Keratinocyte (primary cell): ENCODE results near the gene GKN2. TPM values are rescaled to one million over a fixed set of nuclear protein-coding genes. Genes with fewer than 3 reads are reported as not detected.

Source experiments
- DNase-seq: peaks from one replicate; pipeline ENCODE4 v3.0.0-alpha.2; 2011; ENCODE audit warnings: low read depth, missing footprints, low spot score
- FAIRE-seq: peaks from 2 replicates; lab custom pipeline; 2011; peaks lifted over from hg19 to GRCh38; lab: Jason Lieb, UNC
- H2AFZ ChIP-seq: 2 replicates; pipeline ENCODE4 v1.6.0; 2012; ENCODE audit warnings: low read length, control low read depth, inconsistent platforms; ENCODE audit not compliant: control insufficient read depth
- H3K27ac ChIP-seq: 2 replicates; pipeline ENCODE4 v1.5.1; 2011; ENCODE audit warnings: low read length; ENCODE audit not compliant: control insufficient read depth, insufficient read depth
- H3K27me3 ChIP-seq: 3 replicates; pipeline ENCODE4 v1.6.0; 2011; ENCODE audit warnings: low read length; ENCODE audit not compliant: control insufficient read depth, insufficient read depth; ENCODE audit errors: extremely low read depth
- H3K36me3 ChIP-seq, 2 experiments: 2 replicates in 1 of 2; 3 replicates in 1 of 2; pipeline ENCODE4 v1.5.1; 2011; ENCODE audit warnings: low read length in 2 of 2, mild to moderate bottlenecking in 1 of 2; ENCODE audit not compliant: control insufficient read depth in 2 of 2, insufficient read depth in 2 of 2; ENCODE audit errors: extremely low read depth in 1 of 2
- H3K4me1 ChIP-seq: 3 replicates; pipeline ENCODE4 v1.5.1; 2011; ENCODE audit warnings: low read length; ENCODE audit not compliant: control insufficient read depth, insufficient read depth; ENCODE audit errors: extremely low read depth
- H3K4me2 ChIP-seq: 3 replicates; pipeline ENCODE4 v1.6.0; 2011; ENCODE audit warnings: low read depth, low read length; ENCODE audit not compliant: control insufficient read depth, insufficient read depth; ENCODE audit errors: extremely low read depth
- H3K4me3 ChIP-seq, 3 experiments: fragments of 200-600 bp in 1 of 3; sonication (generic) in 1 of 3; 2 replicates in 2 of 3; 3 replicates in 1 of 3; pipeline ENCODE4 v1.5.1; 2011 to 2016; ENCODE audit warnings: low read length in 3 of 3, mild to moderate bottlenecking in 3 of 3, control low read depth in 2 of 3, inconsistent platforms in 1 of 3, low read depth in 1 of 3, mixed read lengths in 1 of 3, mixed run types in 1 of 3, moderate library complexity in 1 of 3; ENCODE audit not compliant: control insufficient read depth in 2 of 3, insufficient read depth in 2 of 3; ENCODE audit errors: extremely low read depth in 1 of 3
- H3K79me2 ChIP-seq: 2 replicates; pipeline ENCODE4 v1.6.0; 2012; ENCODE audit warnings: low read length; ENCODE audit not compliant: control insufficient read depth, insufficient read depth
- H3K9ac ChIP-seq: 3 replicates; pipeline ENCODE4 v1.6.0; 2011; ENCODE audit warnings: low read length; ENCODE audit not compliant: control insufficient read depth, insufficient read depth; ENCODE audit errors: extremely low read depth
- H3K9me1 ChIP-seq: 3 replicates; pipeline ENCODE4 v1.6.0; 2011; ENCODE audit warnings: low read length; ENCODE audit not compliant: control insufficient read depth, insufficient read depth; ENCODE audit errors: extremely low read depth
- H3K9me3 ChIP-seq: 2 replicates; pipeline ENCODE4 v1.5.1; 2012; ENCODE audit warnings: low read depth, low read length; ENCODE audit not compliant: control insufficient read depth
- H4K20me1 ChIP-seq: 3 replicates; pipeline ENCODE4 v1.6.0; 2011; ENCODE audit warnings: low read length; ENCODE audit not compliant: control insufficient read depth, insufficient read depth; ENCODE audit errors: extremely low read depth
- CTCF ChIP-seq, 3 experiments: IDR thresholded peaks in 1 of 3; conservative IDR thresholded peaks in 1 of 3; optimal IDR thresholded peaks in 1 of 3; 2 replicates in 2 of 3; 3 replicates in 1 of 3; pipeline versions ENCODE3 to v1.5.1; 2011; ENCODE audit warnings: low read length in 3 of 3, mild to moderate bottlenecking in 3 of 3, moderate library complexity in 2 of 3, control low read depth in 1 of 3, inconsistent platforms in 1 of 3; ENCODE audit not compliant: insufficient read depth in 2 of 3; ENCODE audit errors: extremely low read depth in 1 of 3
- EZH2 ChIP-seq: IDR thresholded peaks from one replicate; pipeline ENCODE4 v1.6.1; 2012; ENCODE audit warnings: inconsistent platforms, mild to moderate bottlenecking, low read length, moderate library complexity
- dilution Hi-C: fragments of 300-500 bp; cut with MboI; formaldehyde crosslinking; loops from one replicate; pipeline ENCODE4 v1.7.0; 2020; ENCODE audit warnings: low sequenced_read_pairs; ENCODE audit not compliant: extremely low pct_ligation_motif_present
- polyA plus RNA-seq, 5 experiments: library from polyadenylated mRNA; depleted of rRNA in 3 of 5; stranded (reverse) in 3 of 5; stranded (forward) in 1 of 5; unstranded in 1 of 5; fragments of >200 nt; gene quantifications; 1 replicate in 1 of 5; 2 replicates in 3 of 5; 3 replicates in 1 of 5; pipeline versions ENCODE4 v1.2.1 to v1.2.3, GENCODE V29; 2011 to 2012; ENCODE audit warnings: missing spikeins in 2 of 5, low read depth in 1 of 5, low replicate concordance in 1 of 5

Gene GKN2
- polyA plus RNA-seq, 1 donor (not counting 4 experiments of a cell fraction or from before 2014, with no cell fraction given), result 0.08 TPM

- no peak overlapping the region for H2AFZ ChIP-seq
- no peak overlapping the region for H3K4me3 ChIP-seq
- H3K36me3 ChIP-seq, result no peaks in the 10 kb centered on the region
- H3K27me3 ChIP-seq, result peaks cover 3% of the 10 kb centered on the region
- DNase-seq (no peak), FAIRE-seq (peak; percentile 5)
- H3K79me2 ChIP-seq, result no peaks in the 10 kb centered on the region
- no peak overlapping the region for H3K27ac ChIP-seq
- TF ChIP-seq CTCF (optimal IDR thresholded peaks at IDR 0.05 in 1 of 3, IDR thresholded peaks at IDR 0.05 in 1 of 3, conservative IDR thresholded peaks at IDR 0.05 in 1 of 3; ENCODE audit: extremely low read depth in 1 of 3, insufficient read depth in 2 of 3, low read length in 3 of 3), result no peak
- TF ChIP-seq EZH2, result no peak
- no peaks in the 10 kb centered on the region for H4K20me1 ChIP-seq
- H3K4me2 ChIP-seq, result no peak overlapping the region
- H3K9me1 ChIP-seq, result no peaks in the 10 kb centered on the region
- no peaks in the 10 kb centered on the region for H3K9me3 ChIP-seq
- no peak overlapping the region for H3K9ac ChIP-seq
- peaks cover 24% of the 10 kb centered on the region for H3K4me1 ChIP-seq
- dilution Hi-C loops, result no loop called here
Observed at GRCh38 chr2:68974946-68975665, 22.4 kb upstream of the GKN2 start.

GRCh38 chr2:68974251-68974650 lies 21.6 kb upstream of the GKN2 start, which contains the start of gene GKN1:
GKN1 (plus strand) TSS chr2:68974636; CDS start chr2:68974678, 42 bp downstream.
- TF ChIP-seq EZH2, result no peak
- TF ChIP-seq CTCF (optimal IDR thresholded peaks at IDR 0.05 in 1 of 3, IDR thresholded peaks at IDR 0.05 in 1 of 3, conservative IDR thresholded peaks at IDR 0.05 in 1 of 3; ENCODE audit: extremely low read depth in 1 of 3, insufficient read depth in 2 of 3, low read length in 3 of 3), result no peak
- Histone ChIP-seq H3K9me1 (no peaks in the 10 kb centered on the region), H3K79me2 (no peaks in the 10 kb centered on the region), H3K36me3 (no peaks in the 10 kb centered on the region), H3K4me1 (peaks cover 24% of the 10 kb centered on the region), H3K27ac (no peak within 1 kb of the TSS), H4K20me1 (no peaks in the 10 kb centered on the region), H3K27me3 (no peaks in the 10 kb centered on the region), H3K9ac (no peak within 1 kb of the TSS), H3K4me3 (no peak within 1 kb of the TSS), H3K4me2 (no peak within 1 kb of the TSS), H3K9me3 (no peaks in the 10 kb centered on the region), H2AFZ (no peak within 1 kb of the TSS)
- peak; percentile 76 for FAIRE-seq
- dilution Hi-C loops, result no loop called here
- DNase-seq, result no peak
